Suprapubic skin (tissue), 4 donors: Measurements from ENCODE around the gene NKD2. TPM values are rescaled to one million over a fixed set of nuclear protein-coding genes. Genes with fewer than 3 reads are reported as not detected.
A peak's percentile ranks its signal among the peaks of the same experiment; 100 is the strongest.

Experiments
- DNase-seq, 2 donors: peaks; one replicate each; pipeline ENCODE4 v3.0.0-alpha.2; 2019; ENCODE audit warnings: low spot score in 2 of 2
- H3K27ac ChIP-seq: fragments of 200-600 bp; sonication (generic); one replicate; pipeline ENCODE4 v1.5.1; 2019
- H3K27me3 ChIP-seq: fragments of 200-600 bp; sonication (generic); one replicate; pipeline ENCODE4 v1.5.1; 2019
- H3K36me3 ChIP-seq: fragments of 200-600 bp; sonication (generic); one replicate; pipeline ENCODE4 v1.5.1; 2019
- H3K4me1 ChIP-seq: fragments of 200-600 bp; sonication (generic); one replicate; pipeline ENCODE4 v1.5.1; 2019
- H3K4me3 ChIP-seq: fragments of 200-600 bp; sonication (generic); one replicate; pipeline ENCODE4 v1.5.1; 2019; ENCODE audit warnings: mild to moderate bottlenecking
- H3K9me3 ChIP-seq: fragments of 200-600 bp; sonication (generic); one replicate; pipeline ENCODE4 v1.5.1; 2019
- CTCF ChIP-seq, 2 donors: fragments of 200-600 bp in 1 of 2; fragments of 450-650 bp in 1 of 2; sonication (generic) in 1 of 2; IDR thresholded peaks; one replicate each; pipeline ENCODE4 v1.5.1; 2016 to 2019; ENCODE audit warnings: antibody characterized with exemption in 2 of 2, mild to moderate bottlenecking in 1 of 2, moderate library complexity in 1 of 2
- EP300 ChIP-seq: sonication (generic); formaldehyde crosslinking; IDR thresholded peaks from one replicate; pipeline ENCODE4 v1.6.1; 2017; ENCODE audit warnings: antibody characterized with exemption
- POLR2A ChIP-seq, 2 donors: fragments of 450-650 bp; IDR thresholded peaks; one replicate each; pipeline ENCODE4 v1.6.1; 2017; ENCODE audit warnings: antibody characterized with exemption in 2 of 2, mild to moderate bottlenecking in 2 of 2, moderate library complexity in 2 of 2
- POLR2AphosphoS5 ChIP-seq, 3 donors: sonication (generic); formaldehyde crosslinking; IDR thresholded peaks; one replicate each; pipeline ENCODE4 v1.6.1; 2017; ENCODE audit warnings: antibody characterized with exemption in 3 of 3
- WGBS: methylation state at CpG from one replicate; pipeline ENCODE4 v1.1.5; 2018; 5-methylcytosine and 5-hydroxymethylcytosine counted together
- total RNA-seq, 4 donors: library from RNA; depleted of rRNA; stranded (reverse); fragments of >200 nt; gene quantifications; one replicate each; pipeline ENCODE4 v1.1.0, GENCODE V29; 2016

Gene NKD2
- total RNA-seq, 4 donors from 2014 or later, result 7.9 to 13.0 (median 10.6) TPM

- Histone ChIP-seq H3K36me3 (no peaks in the 10 kb centered on the region), H3K4me3 (no peak overlapping the region), H3K27ac (no peak overlapping the region), H3K4me1 (peaks cover 44% of the 10 kb centered on the region), H3K27me3 (peaks cover 53% of the 10 kb centered on the region), H3K9me3 (no peaks in the 10 kb centered on the region)
- DNase-seq, result peak; percentile 53 to 74
- TF ChIP-seq POLR2AphosphoS5 (IDR thresholded peaks at IDR 0.05) (no peak), CTCF (IDR thresholded peaks at IDR 0.05) (no peak), POLR2A (IDR thresholded peaks at IDR 0.05) (no peak), EP300 (no peak)
- 100% methylated on average over 1 of the region's 12 CpGs for WGBS
Observed at GRCh38 chr5:1012313-1012841, 3.8 kb downstream of the NKD2 start.

- WGBS, result 72% methylated on average over 5 of the region's 7 CpGs
- DNase-seq, result no peak
- H3K4me1 ChIP-seq, result peaks cover 43% of the 10 kb centered on the region
- H3K36me3 ChIP-seq, result no peaks in the 10 kb centered on the region
- H3K27me3 ChIP-seq, result peaks cover 49% of the 10 kb centered on the region
- H3K4me3 ChIP-seq, result no peak overlapping the region
- TF ChIP-seq POLR2A (IDR thresholded peaks at IDR 0.05) (no peak), POLR2AphosphoS5 (IDR thresholded peaks at IDR 0.05) (no peak), CTCF (IDR thresholded peaks at IDR 0.05) (no peak), EP300 (no peak)
- no peak overlapping the region for H3K27ac ChIP-seq
- H3K9me3 ChIP-seq, result no peaks in the 10 kb centered on the region
Observed at GRCh38 chr5:1012900-1013237, 4.3 kb downstream of the NKD2 start.

GRCh38 chr5:1013238-1013947, 4.8 kb downstream of the NKD2 start:
- 74% methylated on average over 4 of the region's 19 CpGs for WGBS

GRCh38 chr5:1013948-1014301, 5.3 kb downstream of the NKD2 start:
- TF ChIP-seq POLR2AphosphoS5 (IDR thresholded peaks at IDR 0.05) (no peak), EP300 (no peak), CTCF (IDR thresholded peaks at IDR 0.05) (no peak), POLR2A (IDR thresholded peaks at IDR 0.05) (no peak)
- Histone ChIP-seq H3K27ac (no peak overlapping the region), H3K4me1 (peaks cover 33% of the 10 kb centered on the region), H3K27me3 (peaks cover 38% of the 10 kb centered on the region), H3K36me3 (no peaks in the 10 kb centered on the region), H3K9me3 (no peaks in the 10 kb centered on the region), H3K4me3 (no peak overlapping the region)
- DNase-seq, result no peak
- WGBS, result 80% methylated on average over 3 of the region's 3 CpGs

More at GRCh38 chr5:1013238-1013947, 4.8 kb downstream of the NKD2 start:
- H3K4me1 ChIP-seq, result peaks cover 37% of the 10 kb centered on the region
- no peaks in the 10 kb centered on the region for H3K36me3 ChIP-seq
- no peaks in the 10 kb centered on the region for H3K9me3 ChIP-seq
- H3K27me3 ChIP-seq, result peaks cover 43% of the 10 kb centered on the region
- H3K27ac ChIP-seq, result no peak overlapping the region
- DNase-seq, result no peak
- no peak overlapping the region for H3K4me3 ChIP-seq
- TF ChIP-seq CTCF (IDR thresholded peaks at IDR 0.05) (no peak), POLR2AphosphoS5 (IDR thresholded peaks at IDR 0.05) (no peak), POLR2A (IDR thresholded peaks at IDR 0.05) (no peak), EP300 (no peak)

- no peak for DNase-seq
- peaks cover 34% of the 10 kb centered on the region for H3K27me3 ChIP-seq
- no peaks in the 10 kb centered on the region for H3K36me3 ChIP-seq
- H3K27ac ChIP-seq, result no peak overlapping the region
- TF ChIP-seq POLR2AphosphoS5 (IDR thresholded peaks at IDR 0.05) (no peak), CTCF (IDR thresholded peaks at IDR 0.05) (no peak), POLR2A (IDR thresholded peaks at IDR 0.05) (no peak), EP300 (no peak)
- whole genome bisulfite sequencing, result 80% methylated on average over 7 of the region's 14 CpGs
- H3K4me3 ChIP-seq, result no peak overlapping the region
- H3K4me1 ChIP-seq, result peaks cover 29% of the 10 kb centered on the region
- H3K9me3 ChIP-seq, result no peaks in the 10 kb centered on the region
Observed at GRCh38 chr5:1014346-1014745, 5.7 kb downstream of the NKD2 start.
